A673 (cell line): ENCODE results near the gene PIAS1. TPM values are rescaled to one million over a fixed set of nuclear protein-coding genes. Genes with fewer than 3 reads are reported as not detected.

Experiments used
- BruUV-seq: library from RNA; stranded (reverse); fragments of 400-500 nt; replicated peaks from 2 replicates; lab custom pipeline; 2021; lab: Mats Ljungman, UMichigan
- CTCF ChIA-PET: fragments of 300-600 bp; sonication (Branson Sonifier 250); formaldehyde crosslinking; loops from one replicate; lab custom pipeline; 2022; ENCODE audit warnings: antibody characterized with exemption; lab: Charles Lee
- POLR2A ChIA-PET: fragments of 300-600 bp; sonication (Branson Sonifier 250); formaldehyde crosslinking; loops from one replicate; lab custom pipeline; 2022; ENCODE audit warnings: antibody characterized with exemption; ENCODE audit not compliant: low non-redundant PET; lab: Charles Lee
- DNase-seq: peaks from one replicate; pipeline ENCODE4 v3.0.0-alpha.2; 2015; ENCODE audit warnings: low spot score
- H3K27ac ChIP-seq: fragments of 200-600 bp; sonication (generic); 2 replicates; pipeline ENCODE4 v1.5.1; 2016; ENCODE audit warnings: mixed run types, low read depth, mild to moderate bottlenecking, mixed read lengths, antibody characterized with exemption, low read length; ENCODE audit not compliant: poor library complexity, severe bottlenecking
- H3K27me3 ChIP-seq: fragments of 200-600 bp; sonication (generic); replicated peaks from 2 replicates; pipeline ENCODE4 v1.6.1; 2017; ENCODE audit warnings: mixed run types, low read depth, mild to moderate bottlenecking, mixed read lengths, antibody characterized with exemption, low read length; ENCODE audit not compliant: insufficient read depth, poor library complexity
- H3K36me3 ChIP-seq: fragments of 200-600 bp; sonication (generic); 2 replicates; pipeline ENCODE4 v1.6.1; 2016; ENCODE audit warnings: mixed run types, mild to moderate bottlenecking, mixed read lengths, antibody characterized with exemption, low read length; ENCODE audit not compliant: insufficient read depth, poor library complexity, severe bottlenecking
- H3K4me1 ChIP-seq: fragments of 200-600 bp; sonication (generic); 2 replicates; pipeline ENCODE4 v1.6.1; 2017; ENCODE audit warnings: mixed run types, mild to moderate bottlenecking, mixed read lengths, antibody characterized with exemption, low read length; ENCODE audit not compliant: insufficient read depth, poor library complexity, severe bottlenecking
- H3K4me3 ChIP-seq: fragments of 200-600 bp; sonication (generic); 2 replicates; pipeline ENCODE4 v1.5.1; 2016; ENCODE audit warnings: low read depth, mixed run types, mild to moderate bottlenecking, mixed read lengths, low read length; ENCODE audit not compliant: poor library complexity, severe bottlenecking
- H3K9me3 ChIP-seq: fragments of 200-600 bp; sonication (generic); 2 replicates; pipeline ENCODE4 v1.6.1; 2016; ENCODE audit warnings: mixed run types, low read depth, mild to moderate bottlenecking, mixed read lengths, antibody characterized with exemption, low read length; ENCODE audit not compliant: poor library complexity, severe bottlenecking
- EZH2 ChIP-seq: fragments of 200-600 bp; sonication (generic); IDR thresholded peaks from 2 replicates; pipeline ENCODE4 v1.6.1; 2017; ENCODE audit warnings: borderline replicate concordance, low read depth, mild to moderate bottlenecking, mixed read lengths, antibody characterized with exemption, low read length; ENCODE audit not compliant: poor library complexity, severe bottlenecking
- intact Hi-C: fragments of 100-400 bp; cut with micrococcal nuclease; formaldehyde crosslinking; loops from one replicate; pipeline ENCODE4 v1.10.0; 2022; ENCODE audit not compliant: unreplicated experiment
- total RNA-seq: library from RNA; stranded (reverse); gene quantifications from 2 replicates; pipeline ENCODE4 v1.2.3, GENCODE V29; 2021
- TF ChIP-seq, protein P1 (sequence below): fragments of 300-800, 200-600 bp; sonication (generic); conservative IDR thresholded peaks from 2 replicates; pipeline ENCODE4 v1.5.1; 2017; ENCODE audit warnings: low read depth, mild to moderate bottlenecking, antibody characterized with exemption, low read length, moderate library complexity, mixed read lengths

Gene PIAS1
- total RNA-seq, 1 experiment from 2014 or later, result 40.2 TPM

DNA sequence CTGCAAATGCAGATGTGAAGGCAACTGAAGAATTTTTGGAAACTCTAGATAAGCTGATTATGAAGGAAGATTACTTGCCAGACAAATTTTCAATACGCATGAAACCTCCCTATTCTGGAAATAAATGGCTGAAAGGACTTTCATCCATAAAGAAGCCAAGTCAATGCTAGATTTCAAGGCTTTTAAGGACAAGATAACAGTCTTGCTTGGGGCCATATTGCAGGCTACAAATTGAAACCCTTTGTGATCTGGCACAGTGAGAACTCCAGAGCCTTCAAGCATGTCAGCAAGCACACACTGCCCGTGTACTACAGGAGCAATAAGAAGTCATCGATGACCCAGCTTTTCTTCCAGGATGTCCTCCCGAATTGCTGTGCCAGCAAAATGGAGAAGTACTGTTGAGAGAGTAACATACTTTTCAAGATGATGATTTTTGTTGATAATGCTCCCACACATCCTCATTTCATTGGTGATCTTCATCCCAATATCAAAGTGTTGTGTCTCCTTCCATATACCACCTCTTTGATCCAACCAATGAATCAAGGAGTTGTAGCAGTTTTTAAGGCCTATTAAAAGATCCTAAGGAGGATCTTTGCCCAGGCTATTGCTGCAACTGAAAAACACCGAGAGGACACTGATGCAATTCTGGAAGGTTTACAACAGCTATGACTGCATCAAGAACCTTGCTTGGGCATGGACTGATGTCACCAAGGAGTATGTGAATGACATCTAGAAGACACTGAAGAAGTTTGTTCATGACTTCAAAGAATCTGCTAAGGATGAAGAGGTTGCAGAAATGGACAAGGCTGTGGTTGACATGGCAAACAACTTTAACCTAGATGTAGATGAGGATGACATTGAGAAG, 130.7 kb downstream of the PIAS1 start:
- ChIA-PET POLR2A (no interaction called here), CTCF (no interaction called here)
- Histone ChIP-seq H3K4me1 (peaks cover 19% of the 10 kb centered on the region), H3K36me3 (peaks cover 29% of the 10 kb centered on the region), H3K9me3 (no peaks in the 10 kb centered on the region), H3K27me3 (no peaks in the 10 kb centered on the region), H3K27ac (peak overlapping the region; percentile 42), H3K4me3 (no peak overlapping the region)
- intact Hi-C loops, result no loop called here
- no TSS peak for BruUV-seq
- DNase-seq, result no peak
- no peak for TF ChIP-seq EZH2
- TF ChIP-seq, protein P1, sequence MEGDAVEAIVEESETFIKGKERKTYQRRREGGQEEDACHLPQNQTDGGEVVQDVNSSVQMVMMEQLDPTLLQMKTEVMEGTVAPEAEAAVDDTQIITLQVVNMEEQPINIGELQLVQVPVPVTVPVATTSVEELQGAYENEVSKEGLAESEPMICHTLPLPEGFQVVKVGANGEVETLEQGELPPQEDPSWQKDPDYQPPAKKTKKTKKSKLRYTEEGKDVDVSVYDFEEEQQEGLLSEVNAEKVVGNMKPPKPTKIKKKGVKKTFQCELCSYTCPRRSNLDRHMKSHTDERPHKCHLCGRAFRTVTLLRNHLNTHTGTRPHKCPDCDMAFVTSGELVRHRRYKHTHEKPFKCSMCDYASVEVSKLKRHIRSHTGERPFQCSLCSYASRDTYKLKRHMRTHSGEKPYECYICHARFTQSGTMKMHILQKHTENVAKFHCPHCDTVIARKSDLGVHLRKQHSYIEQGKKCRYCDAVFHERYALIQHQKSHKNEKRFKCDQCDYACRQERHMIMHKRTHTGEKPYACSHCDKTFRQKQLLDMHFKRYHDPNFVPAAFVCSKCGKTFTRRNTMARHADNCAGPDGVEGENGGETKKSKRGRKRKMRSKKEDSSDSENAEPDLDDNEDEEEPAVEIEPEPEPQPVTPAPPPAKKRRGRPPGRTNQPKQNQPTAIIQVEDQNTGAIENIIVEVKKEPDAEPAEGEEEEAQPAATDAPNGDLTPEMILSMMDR, result no peak

DNA sequence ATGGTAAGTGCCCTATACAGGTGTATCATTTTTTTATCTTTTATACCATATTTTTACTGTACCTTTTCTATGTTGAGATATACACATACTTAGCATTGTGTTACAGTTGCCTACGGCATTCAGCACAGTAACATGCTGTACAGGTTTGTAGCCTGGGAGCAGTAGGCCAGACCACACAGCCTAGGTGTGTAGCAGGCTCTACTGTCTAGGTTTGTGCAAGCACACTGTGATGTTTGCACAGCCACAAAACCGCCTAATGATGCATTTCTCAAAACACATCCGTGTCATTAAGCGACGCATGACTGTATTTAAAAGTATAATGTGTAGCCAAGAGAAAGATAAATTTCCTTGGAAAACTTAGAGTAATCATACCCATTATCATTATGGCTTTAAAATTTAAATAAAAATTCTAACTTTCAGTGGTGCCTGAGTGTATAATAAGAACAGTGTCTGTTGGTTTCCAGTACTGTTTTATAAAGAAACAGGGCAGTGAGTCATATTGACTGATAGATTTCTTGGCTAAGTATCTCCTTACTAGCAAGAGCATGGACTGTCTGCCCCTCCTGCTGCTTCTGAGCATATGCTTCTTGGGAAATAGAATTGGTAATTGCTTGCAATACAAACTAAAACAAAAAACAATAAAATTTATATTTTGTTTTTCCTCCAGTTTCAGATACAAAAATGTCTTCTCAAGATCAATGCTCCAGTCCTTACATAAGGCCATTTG, 132.7 kb downstream of the PIAS1 start:
- H3K27ac ChIP-seq, result no peak overlapping the region
- CTCF ChIA-PET, result no interaction called here
- H3K27me3 ChIP-seq, result no peaks in the 10 kb centered on the region
- TF ChIP-seq EZH2, result no peak
- TF ChIP-seq, protein P1, result no peak
- peaks cover 28% of the 10 kb centered on the region for H3K36me3 ChIP-seq
- intact Hi-C loops, result no loop called here
- peaks cover 19% of the 10 kb centered on the region for H3K4me1 ChIP-seq
- no TSS peak for BruUV-seq
- no peak overlapping the region for H3K4me3 ChIP-seq
- no peaks in the 10 kb centered on the region for H3K9me3 ChIP-seq
- DNase-seq, result peak; percentile 35
- POLR2A ChIA-PET, result no interaction called here

DNA sequence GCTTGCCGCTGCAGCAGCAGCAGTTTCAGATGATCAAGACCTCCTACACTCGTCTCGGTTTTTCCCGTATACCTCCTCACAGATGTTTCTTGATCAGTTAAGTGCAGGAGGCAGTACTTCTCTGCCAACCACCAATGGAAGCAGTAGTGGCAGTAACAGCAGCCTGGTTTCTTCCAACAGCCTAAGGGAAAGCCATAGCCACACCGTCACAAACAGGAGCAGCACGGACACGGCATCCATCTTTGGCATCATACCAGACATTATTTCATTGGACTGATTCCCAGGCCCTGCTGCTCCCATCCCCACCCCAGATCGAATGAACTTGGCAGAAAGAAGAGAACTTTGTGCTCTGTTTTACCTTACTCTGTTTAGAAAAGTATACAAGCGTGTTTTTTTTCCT, 133.4 kb downstream of the PIAS1 start:
- Histone ChIP-seq H3K4me1 (peaks cover 19% of the 10 kb centered on the region), H3K9me3 (no peaks in the 10 kb centered on the region), H3K36me3 (peaks cover 33% of the 10 kb centered on the region), H3K27me3 (no peaks in the 10 kb centered on the region), H3K4me3 (peak overlapping the region; percentile 3), H3K27ac (peak overlapping the region; percentile 45)
- CTCF ChIA-PET, result no interaction called here
- TF ChIP-seq, protein P1, result no peak
- no peak for TF ChIP-seq EZH2
- peak; percentile 73 for DNase-seq
- POLR2A ChIA-PET, result no interaction called here
- intact Hi-C loops, result no loop called here
- no TSS peak for BruUV-seq
